Adrenal gland (tissue), 5 donors: Measurements from ENCODE around the gene VPS9D1.

Source experiments
- POLR2A ChIP-seq, 2 donors: fragments of 450-650 bp; IDR thresholded peaks; one replicate each; pipeline ENCODE4 v1.6.1; 2017; ENCODE audit warnings: antibody characterized with exemption in 2 of 2, mild to moderate bottlenecking in 2 of 2, moderate library complexity in 1 of 2
- TF ChIP-seq, protein P1 (sequence below), 6 experiments: fragments of 450-650 bp in 4 of 6; fragments of 200-600 bp in 2 of 6; sonication (generic) in 1 of 6; IDR thresholded peaks; 1 replicate in 5 of 6; 2 replicates in 1 of 6; pipeline versions ENCODE4 v1.5.1 to v1.8.0; 2016 to 2021; ENCODE audit warnings: antibody characterized with exemption in 6 of 6, mild to moderate bottlenecking in 2 of 6, moderate library complexity in 1 of 6
- donor health status: DM: no; HTN: no; CAD: no.

DNA sequence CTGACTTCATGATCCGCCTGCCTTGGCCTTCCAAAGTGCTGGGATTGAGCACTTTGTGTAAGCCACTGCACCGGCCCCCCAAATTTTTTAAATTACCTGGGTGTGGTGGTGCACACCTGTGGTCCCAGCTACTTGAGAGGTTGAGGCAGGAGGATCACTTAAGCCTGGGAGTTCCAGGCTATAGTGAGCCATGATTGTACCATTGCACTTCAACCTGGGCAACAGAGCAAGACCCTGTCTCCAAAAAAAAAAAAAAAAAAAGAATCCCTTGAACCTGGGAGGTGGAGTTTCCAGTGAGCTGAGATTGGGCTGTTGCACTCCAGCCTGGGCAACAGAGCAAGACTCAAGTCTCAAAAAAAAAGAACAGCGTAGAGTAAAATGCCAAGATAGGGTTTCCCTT, 15.9 kb upstream of the VPS9D1 start:
- TF ChIP-seq, protein P1, sequence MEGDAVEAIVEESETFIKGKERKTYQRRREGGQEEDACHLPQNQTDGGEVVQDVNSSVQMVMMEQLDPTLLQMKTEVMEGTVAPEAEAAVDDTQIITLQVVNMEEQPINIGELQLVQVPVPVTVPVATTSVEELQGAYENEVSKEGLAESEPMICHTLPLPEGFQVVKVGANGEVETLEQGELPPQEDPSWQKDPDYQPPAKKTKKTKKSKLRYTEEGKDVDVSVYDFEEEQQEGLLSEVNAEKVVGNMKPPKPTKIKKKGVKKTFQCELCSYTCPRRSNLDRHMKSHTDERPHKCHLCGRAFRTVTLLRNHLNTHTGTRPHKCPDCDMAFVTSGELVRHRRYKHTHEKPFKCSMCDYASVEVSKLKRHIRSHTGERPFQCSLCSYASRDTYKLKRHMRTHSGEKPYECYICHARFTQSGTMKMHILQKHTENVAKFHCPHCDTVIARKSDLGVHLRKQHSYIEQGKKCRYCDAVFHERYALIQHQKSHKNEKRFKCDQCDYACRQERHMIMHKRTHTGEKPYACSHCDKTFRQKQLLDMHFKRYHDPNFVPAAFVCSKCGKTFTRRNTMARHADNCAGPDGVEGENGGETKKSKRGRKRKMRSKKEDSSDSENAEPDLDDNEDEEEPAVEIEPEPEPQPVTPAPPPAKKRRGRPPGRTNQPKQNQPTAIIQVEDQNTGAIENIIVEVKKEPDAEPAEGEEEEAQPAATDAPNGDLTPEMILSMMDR (IDR thresholded peaks at IDR 0.05): no peak
- TF ChIP-seq POLR2A (IDR thresholded peaks at IDR 0.05): no peak
